MG63 (cell line): ENCODE results near the gene CMPK2. TPM values are rescaled to one million over a fixed set of nuclear protein-coding genes. Genes with fewer than 3 reads are reported as not detected.

Experiments
- DNase-seq: peaks from one replicate; pipeline ENCODE4 v3.0.0-alpha.2; 2020
- H3K27me3 ChIP-seq: fragments of 250-450 bp; sonication (Bioruptor Pico); 2 replicates; pipeline ENCODE4 v1.5.1; 2020; ENCODE audit warnings: mild to moderate bottlenecking, moderate library complexity
- H3K36me3 ChIP-seq: fragments of 250-450 bp; sonication (Bioruptor Pico); 2 replicates; pipeline ENCODE4 v1.5.1; 2020; ENCODE audit warnings: mild to moderate bottlenecking, moderate library complexity
- H3K4me3 ChIP-seq: fragments of 250-450 bp; sonication (Bioruptor Pico); 2 replicates; pipeline ENCODE4 v1.5.1; 2020; ENCODE audit warnings: mild to moderate bottlenecking, moderate library complexity
- H3K9me3 ChIP-seq: fragments of 250-450 bp; sonication (Bioruptor Pico); 2 replicates; pipeline ENCODE4 v1.5.1; 2020; ENCODE audit warnings: mild to moderate bottlenecking, moderate library complexity
- total RNA-seq: library from RNA; depleted of rRNA; stranded (reverse); fragments of >200 nt; shearing (Covaris generic); gene quantifications from 2 replicates; pipeline ENCODE4 v1.2.3, GENCODE V29; 2014; ENCODE audit warnings: low replicate concordance

Gene CMPK2
- total RNA-seq, 1 experiment from 2014 or later, result 6.6 TPM

DNA sequence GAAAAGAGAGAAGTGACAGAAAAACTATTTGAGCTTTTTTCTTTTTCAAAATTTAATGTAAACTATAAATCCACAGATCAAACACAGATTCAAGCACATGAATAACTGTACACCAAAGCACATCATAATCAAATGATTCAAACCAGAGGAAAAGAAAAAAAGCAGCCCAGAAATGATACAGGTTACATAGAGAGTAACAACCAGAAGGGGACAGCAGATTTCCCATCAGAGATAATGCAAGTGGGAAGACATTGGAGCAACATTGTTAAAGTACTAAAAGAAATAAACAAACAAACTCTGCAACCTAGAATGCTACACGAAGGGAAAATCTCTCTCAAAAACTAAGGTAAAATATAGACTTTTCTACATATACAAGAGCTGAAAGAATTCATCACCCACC is 34.5 kb downstream of the CMPK2 start:
- H3K9me3 ChIP-seq, result peaks cover 9% of the 10 kb centered on the region
- H3K27me3 ChIP-seq, result no peaks in the 10 kb centered on the region
- H3K4me3 ChIP-seq, result no peak overlapping the region
- DNase-seq, result no peak
- H3K36me3 ChIP-seq, result no peaks in the 10 kb centered on the region

DNA sequence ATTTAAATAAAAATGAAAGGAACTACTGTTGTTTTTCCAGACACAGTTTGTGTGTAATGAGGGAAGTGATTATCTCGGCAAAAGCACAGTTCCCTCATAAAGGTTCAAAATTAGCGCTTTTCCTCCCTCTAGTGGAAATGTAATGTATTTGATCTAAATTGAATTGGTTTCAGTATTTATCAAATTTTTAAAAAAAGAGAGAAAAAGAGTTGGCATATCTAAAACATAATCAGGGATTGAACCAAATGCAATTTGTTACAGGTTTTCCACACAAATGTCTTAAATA is 37.5 kb downstream of the CMPK2 start:
- Histone ChIP-seq H3K27me3 (no peaks in the 10 kb centered on the region), H3K4me3 (no peak overlapping the region), H3K9me3 (peaks cover 10% of the 10 kb centered on the region), H3K36me3 (no peaks in the 10 kb centered on the region)
- no peak for DNase-seq

DNA sequence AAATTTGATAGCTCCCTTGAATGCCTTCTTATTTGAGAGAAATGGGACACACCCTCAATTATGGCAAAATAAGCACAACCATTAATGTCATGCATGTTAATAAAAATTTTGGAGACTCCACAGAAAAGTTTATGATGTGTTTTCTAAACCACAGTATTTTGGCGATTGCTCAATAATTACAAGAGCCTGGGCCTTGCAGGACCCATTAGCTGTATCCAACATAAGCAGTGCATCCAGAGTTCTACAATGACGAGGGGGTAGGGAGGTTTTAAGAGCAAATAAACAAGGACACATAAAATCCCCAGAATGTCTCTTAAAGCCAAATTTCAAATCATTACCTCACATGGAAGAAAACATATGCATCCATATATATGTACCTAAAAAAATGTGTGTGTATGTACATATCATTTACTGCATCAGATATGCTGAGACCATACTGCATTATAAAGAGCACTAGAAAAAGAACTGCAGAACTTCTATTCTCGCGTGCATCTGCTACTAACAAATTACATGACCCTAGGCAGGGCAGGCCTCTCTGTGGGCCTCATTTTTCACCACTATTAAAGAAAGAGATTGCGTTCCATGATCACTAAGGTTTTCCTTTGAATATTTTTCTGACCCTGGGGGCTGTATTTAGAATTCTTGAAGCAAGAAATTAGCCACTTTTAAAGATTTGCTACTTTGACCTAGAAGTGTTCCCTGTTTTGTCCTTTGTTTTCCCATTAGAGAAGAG is 38.0 kb downstream of the CMPK2 start:
- H3K27me3 ChIP-seq, result no peaks in the 10 kb centered on the region
- no peak overlapping the region for H3K4me3 ChIP-seq
- H3K9me3 ChIP-seq, result peaks cover 10% of the 10 kb centered on the region
- no peak for DNase-seq
- no peaks in the 10 kb centered on the region for H3K36me3 ChIP-seq

DNA sequence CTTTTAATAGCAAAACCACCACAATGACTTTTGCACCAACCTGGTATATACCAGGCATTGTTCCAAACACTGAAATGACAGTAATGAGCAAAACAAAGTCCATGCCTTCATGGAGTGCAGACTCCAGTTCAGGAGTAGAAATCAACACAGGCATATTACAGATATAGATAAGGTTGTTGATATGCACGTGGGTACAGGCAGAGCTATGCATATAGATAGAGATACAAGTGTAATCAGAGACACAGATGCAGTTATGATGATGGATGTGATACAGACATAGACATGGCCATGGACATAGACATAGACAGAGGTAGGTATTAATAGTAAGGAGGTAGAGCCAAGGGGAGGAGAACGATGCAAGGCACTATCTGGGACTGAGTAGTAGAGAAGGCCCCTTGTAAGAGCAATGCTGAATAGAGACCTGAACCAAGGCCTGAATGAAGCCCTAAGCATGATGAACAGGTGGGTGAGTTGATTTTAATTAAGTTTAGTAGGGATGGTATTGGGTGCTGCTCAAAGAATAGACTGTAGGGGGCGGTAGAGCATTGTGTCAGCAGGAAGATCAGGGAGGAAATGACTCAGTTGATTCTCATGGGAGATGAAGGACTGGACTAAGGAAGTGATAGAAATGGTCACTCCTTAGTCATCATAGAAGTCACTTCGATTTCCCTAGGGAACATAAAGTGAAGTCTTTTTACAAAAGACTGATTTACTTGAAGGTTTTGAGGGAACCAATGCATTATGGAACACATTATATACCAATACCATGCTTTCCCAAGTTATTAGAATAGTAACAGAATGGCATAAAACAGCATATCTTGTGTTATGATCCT is 39.4 kb downstream of the CMPK2 start:
- DNase-seq, result peak; percentile 16
- H3K4me3 ChIP-seq, result no peak overlapping the region
- H3K36me3 ChIP-seq, result no peaks in the 10 kb centered on the region
- H3K9me3 ChIP-seq, result peaks cover 7% of the 10 kb centered on the region
- no peaks in the 10 kb centered on the region for H3K27me3 ChIP-seq

DNA sequence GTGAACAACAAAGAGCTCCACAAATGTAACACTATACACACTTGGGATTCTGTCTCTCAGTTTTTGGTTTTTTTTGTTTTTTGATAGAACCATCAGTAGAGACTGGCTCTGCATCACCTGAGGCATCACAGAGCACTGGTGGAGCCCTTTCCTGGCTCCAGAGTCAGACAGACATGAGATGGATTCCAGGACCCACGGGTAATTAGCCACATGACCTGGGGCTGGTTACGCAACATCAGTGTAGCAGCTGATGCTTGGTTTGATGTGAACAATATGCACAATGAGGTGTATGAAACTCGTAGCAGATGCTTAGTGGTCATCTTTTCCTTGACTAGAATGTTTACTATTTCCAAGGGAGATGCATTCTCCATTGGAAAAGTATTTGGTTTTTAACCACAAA is 40.7 kb downstream of the CMPK2 start:
- DNase-seq, result no peak

DNA sequence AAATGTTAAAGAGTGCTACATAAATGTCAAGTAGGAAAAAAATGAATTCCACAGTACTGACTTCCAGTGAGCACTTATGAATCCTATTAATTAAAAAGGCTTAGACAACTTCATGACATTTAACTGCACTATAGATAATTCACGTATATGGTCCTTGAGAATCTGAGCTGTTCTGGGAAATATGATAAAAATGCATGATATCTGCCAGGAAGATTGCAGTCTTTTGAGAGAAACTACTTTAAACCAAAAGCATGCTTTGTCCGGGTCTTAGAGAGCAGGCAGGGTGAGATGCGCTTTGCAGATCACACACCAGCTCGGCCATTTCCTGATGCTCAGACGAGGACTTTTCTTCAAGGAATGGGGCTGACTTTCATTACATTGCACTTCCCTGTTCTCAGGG is 42.6 kb downstream of the CMPK2 start:
- H3K36me3 ChIP-seq, result no peaks in the 10 kb centered on the region
- DNase-seq, result no peak
- no peaks in the 10 kb centered on the region for H3K27me3 ChIP-seq
- peaks cover 3% of the 10 kb centered on the region; the same call in 1 of the 2 replicates for H3K9me3 ChIP-seq
- H3K4me3 ChIP-seq, result no peak overlapping the region

More for the DNA sequence above, 40.7 kb downstream of the CMPK2 start:
- H3K9me3 ChIP-seq, result peaks cover 3% of the 10 kb centered on the region
- no peaks in the 10 kb centered on the region for H3K36me3 ChIP-seq
- H3K27me3 ChIP-seq, result no peaks in the 10 kb centered on the region
- no peak overlapping the region for H3K4me3 ChIP-seq

DNA sequence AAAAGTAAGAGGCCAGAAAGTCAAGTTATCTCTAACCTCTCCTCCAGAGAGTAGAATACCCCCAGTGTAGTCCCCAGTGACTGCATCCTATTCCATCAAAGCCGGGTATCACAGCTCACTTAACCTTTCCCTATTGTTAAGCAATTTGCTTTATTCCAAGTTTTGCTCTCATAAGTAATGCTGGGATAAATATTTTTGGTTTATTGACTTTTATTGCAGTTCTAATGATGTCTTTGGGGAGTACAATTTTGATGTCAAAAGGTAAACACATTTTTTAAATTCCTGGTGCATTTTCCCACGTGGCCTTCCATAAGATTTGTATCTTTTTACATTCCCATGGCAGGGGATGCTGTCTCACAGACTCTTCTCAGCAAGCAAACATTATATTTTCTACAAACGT is 43.3 kb downstream of the CMPK2 start:
- no peaks in the 10 kb centered on the region for H3K27me3 ChIP-seq
- H3K4me3 ChIP-seq, result no peak overlapping the region
- no peaks in the 10 kb centered on the region for H3K36me3 ChIP-seq
- no peak for DNase-seq
- H3K9me3 ChIP-seq, result peaks cover 3% of the 10 kb centered on the region; the same call in 1 of the 2 replicates

DNA sequence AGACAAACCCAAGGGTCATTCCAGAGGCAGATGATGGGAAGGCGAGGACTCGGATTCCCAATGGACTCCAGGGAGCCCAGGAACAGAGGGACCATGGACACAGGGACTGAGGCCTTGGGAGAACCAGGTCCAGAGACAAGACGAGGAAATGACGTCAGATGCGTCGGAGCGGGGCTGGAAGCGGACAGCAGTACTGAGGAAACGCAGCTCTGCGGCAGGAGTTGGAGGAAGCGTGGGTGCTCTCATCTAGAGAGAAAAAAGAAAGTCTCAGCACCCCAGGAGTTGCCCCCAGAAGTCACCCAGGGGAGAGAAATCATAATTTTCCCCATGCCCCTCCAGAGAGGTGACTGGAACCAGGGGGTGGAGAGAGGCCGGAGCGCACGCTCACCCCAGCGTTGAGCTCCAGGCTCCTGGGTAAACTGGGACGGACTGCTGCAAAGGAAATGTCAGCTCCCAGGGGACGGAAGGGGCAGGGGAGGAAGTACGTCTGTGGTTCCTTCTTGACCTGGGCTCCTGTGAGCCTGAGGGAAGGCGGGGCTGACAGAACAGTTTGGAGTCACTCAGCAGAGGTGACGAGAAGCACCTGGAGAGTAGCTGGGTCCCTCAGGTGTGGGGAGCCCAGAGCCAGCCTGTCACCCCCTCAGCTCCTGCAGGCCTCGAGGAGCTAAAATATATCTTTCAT is 44.7 kb downstream of the CMPK2 start:
- Histone ChIP-seq H3K4me3 (no peak overlapping the region), H3K9me3 (no peaks in the 10 kb centered on the region), H3K27me3 (no peaks in the 10 kb centered on the region), H3K36me3 (no peaks in the 10 kb centered on the region)
- DNase-seq, result no peak

DNA sequence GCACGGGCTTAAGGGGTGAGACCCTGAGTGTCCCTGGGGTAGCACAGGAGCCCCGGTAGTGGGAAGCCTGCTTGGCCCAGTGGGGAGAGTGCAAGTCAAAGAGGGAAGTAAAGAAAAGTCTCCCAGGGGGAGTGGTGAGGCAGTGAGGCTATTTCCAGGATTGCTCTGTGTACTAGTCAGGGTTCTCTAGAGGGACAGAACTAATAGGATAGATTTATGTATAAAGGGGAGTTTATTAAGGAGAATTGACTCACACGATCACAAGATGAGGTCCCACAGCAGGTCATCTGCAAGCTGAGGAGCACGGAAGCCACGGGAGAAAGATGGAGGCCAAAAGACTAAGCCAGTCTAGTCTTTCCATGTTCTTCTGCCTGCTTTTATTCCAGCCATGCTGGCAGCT is 45.5 kb downstream of the CMPK2 start:
- DNase-seq, result no peak
- no peaks in the 10 kb centered on the region for H3K9me3 ChIP-seq
- H3K36me3 ChIP-seq, result no peaks in the 10 kb centered on the region
- no peaks in the 10 kb centered on the region for H3K27me3 ChIP-seq
- H3K4me3 ChIP-seq, result no peak overlapping the region

DNA sequence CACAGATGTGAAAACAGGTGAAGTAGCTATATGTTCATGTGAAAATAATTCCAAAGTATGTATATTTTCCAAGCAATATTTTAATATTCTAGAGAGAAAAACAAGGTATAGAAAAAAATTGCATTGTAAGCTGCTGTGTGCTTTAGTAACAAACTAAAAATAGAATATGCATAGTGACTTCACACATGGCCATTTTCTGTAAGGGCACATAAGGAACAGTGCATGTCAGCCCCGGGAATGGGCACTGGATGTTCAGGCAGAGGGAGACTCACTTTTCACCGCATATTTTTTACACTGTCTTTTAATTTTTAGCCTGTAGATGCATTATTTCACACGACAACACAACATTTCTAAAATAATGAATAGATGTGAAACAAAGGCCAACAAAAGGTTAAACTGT is 46.0 kb downstream of the CMPK2 start:
- no peak overlapping the region for H3K4me3 ChIP-seq
- DNase-seq, result no peak
- no peaks in the 10 kb centered on the region for H3K9me3 ChIP-seq
- no peaks in the 10 kb centered on the region for H3K27me3 ChIP-seq
- no peaks in the 10 kb centered on the region for H3K36me3 ChIP-seq

DNA sequence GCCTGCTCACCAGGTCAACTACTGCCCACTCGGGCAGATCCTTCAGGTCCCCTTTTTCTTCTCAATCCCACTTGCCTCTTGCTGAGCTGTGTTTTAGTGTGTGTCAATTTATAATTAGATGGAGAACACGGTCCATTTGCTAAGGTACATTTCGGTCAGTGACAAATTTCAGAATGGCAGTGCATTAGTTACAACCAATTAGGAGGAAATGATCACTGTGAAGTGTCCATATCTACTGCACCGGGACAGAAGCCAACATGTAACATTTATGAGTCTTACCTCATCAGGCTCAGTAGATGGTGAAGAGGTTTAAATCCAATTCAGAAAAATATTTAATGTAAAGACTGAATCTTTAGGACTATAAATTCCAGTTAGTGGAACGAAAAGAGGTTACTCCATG is 47.7 kb downstream of the CMPK2 start:
- Histone ChIP-seq H3K27me3 (no peaks in the 10 kb centered on the region), H3K4me3 (no peak overlapping the region), H3K36me3 (no peaks in the 10 kb centered on the region), H3K9me3 (no peaks in the 10 kb centered on the region)
- no peak for DNase-seq

DNA sequence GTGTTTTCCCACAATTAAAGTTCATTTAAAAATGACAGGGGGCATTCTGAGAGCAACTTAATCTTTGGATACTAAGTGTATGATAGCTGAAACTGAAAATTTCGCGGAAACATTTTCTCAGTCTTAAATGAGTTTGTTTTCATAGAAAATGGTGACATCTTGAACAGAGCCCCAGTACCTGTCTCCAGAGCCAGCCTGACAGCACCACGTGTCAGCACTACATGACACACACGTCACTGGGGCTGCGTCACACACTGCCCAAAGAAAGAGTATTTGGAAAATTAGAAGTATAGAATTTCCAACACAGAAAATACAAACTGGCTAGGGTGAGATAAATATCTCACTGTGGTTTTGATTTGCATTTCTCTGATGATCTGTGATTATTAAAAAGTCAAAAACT is 50.8 kb downstream of the CMPK2 start:
- DNase-seq, result no peak
- Histone ChIP-seq H3K27me3 (no peaks in the 10 kb centered on the region), H3K4me3 (no peak overlapping the region), H3K9me3 (no peaks in the 10 kb centered on the region), H3K36me3 (no peaks in the 10 kb centered on the region)

DNA sequence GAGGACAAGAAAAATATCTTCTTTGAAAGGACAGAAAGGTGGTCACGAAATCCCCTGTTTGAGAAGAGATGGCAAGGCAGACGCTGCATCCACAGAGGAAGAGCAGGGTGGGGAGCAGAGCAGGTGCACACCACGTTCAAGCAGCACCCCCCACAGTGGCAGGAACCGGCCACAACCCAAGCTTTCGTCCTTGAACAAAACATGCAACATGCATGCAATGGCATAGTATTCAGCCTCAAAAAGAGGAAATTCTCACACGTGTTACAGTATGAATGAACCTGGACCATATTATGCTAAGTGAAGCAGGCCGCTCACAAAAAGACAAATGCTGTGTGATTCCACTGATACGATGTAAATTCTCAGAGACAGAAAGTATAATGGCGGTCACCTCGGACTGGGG is 51.4 kb downstream of the CMPK2 start:
- DNase-seq, result no peak
- Histone ChIP-seq H3K36me3 (no peaks in the 10 kb centered on the region), H3K27me3 (no peaks in the 10 kb centered on the region), H3K9me3 (no peaks in the 10 kb centered on the region), H3K4me3 (no peak overlapping the region)

DNA sequence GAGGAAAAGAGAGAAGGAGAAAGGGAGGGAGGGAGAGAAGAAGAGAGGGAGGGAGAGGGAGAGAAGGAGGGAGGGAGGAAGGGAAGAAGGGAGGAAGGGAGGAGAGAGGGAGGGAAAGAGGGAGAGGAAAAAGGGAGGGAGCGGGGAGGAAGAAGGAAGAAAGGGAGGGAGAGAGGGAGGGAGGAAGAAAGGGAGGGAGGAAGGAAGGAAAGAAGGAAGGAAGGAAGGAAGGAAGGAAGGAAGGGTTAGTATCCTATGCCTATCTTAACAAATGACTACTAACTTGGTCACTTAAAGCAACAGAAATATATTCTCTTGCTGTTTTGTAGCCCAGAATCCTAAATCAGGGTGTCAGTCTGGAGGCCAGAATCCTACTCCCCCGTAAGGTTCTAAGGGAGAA is 52.1 kb downstream of the CMPK2 start:
- DNase-seq, result no peak
- Histone ChIP-seq H3K36me3 (no peaks in the 10 kb centered on the region), H3K9me3 (no peaks in the 10 kb centered on the region), H3K4me3 (no peak overlapping the region), H3K27me3 (no peaks in the 10 kb centered on the region)

DNA sequence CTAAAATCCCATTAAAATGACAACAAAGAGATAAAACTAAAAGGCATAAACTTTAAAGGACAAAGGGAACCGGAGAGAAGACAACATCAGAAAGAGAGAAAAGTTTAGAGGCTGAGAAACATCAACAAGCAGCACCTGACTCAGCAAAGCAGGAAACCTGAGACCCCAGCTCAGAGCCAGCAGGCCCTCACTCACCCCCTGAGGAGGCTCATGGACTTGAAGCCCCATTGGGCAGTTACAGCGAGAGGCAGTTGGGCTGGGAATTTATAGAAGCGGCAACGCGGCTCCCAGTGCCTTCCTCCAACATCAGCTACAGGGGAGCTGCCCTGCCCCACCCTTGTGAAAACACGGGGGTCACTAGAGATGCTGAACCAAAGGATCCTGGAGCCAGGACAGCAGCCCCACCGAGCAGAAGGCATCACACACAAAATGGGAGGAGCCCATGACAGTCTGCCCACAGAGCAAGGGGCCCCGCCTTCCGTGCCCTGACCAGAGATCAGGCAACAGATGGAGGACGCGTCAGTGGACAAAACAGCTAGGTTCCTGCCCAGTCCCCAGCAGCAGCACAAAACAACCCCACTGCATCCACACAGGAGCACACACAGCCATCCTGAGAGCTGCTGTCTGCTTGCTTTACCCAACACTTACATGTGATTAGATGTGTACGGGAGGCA is 52.7 kb downstream of the CMPK2 start:
- H3K36me3 ChIP-seq, result no peaks in the 10 kb centered on the region
- no peak overlapping the region for H3K4me3 ChIP-seq
- no peaks in the 10 kb centered on the region for H3K9me3 ChIP-seq
- H3K27me3 ChIP-seq, result no peaks in the 10 kb centered on the region
- no peak for DNase-seq

DNA sequence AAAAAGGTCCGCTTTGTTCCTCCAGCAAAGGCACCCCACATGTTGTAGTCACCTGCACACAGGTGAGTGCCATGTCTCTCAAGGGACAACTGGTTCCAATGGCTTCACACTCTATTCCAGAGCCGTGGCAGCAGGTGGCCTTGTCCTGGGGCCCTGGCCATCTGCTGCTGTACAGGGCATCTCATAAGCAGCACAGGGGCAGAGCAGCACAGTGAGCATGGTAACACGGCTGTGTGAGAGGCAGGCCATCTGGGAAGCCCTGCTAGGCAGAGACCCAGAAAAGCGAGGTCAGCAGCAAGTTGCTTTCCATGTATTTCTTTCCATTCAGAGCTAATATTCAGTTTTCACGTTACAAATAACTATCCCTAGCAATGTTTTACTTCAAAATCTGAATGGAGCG is 54.7 kb downstream of the CMPK2 start:
- no peaks in the 10 kb centered on the region for H3K27me3 ChIP-seq
- no peaks in the 10 kb centered on the region for H3K9me3 ChIP-seq
- DNase-seq, result no peak
- H3K4me3 ChIP-seq, result no peak overlapping the region
- no peaks in the 10 kb centered on the region for H3K36me3 ChIP-seq

DNA sequence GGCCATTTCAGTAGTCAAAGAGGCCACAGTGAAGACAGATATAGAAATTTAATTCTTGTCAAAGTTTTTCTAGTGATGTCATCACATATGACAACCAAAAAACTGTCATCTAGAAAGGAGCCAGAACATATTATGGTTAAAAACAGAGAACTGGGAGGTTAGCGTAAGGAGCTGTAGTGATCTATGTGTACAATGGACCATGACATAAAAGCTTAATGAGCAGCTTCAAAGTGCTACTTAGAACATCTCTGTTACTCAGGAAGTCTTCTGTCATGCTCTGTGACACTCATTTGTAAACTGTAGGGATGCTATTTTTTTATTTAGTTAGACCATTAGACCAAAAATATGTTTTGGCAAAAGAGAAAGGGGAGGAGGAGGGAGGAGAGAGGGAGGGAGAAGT is 57.3 kb downstream of the CMPK2 start:
- H3K9me3 ChIP-seq, result no peaks in the 10 kb centered on the region
- no peaks in the 10 kb centered on the region for H3K27me3 ChIP-seq
- H3K4me3 ChIP-seq, result no peak overlapping the region
- no peaks in the 10 kb centered on the region for H3K36me3 ChIP-seq
- no peak for DNase-seq
